Posterior cingulate gyrus (tissue), 11 donors: ENCODE measurements around the gene SPATA1.
"Not testable (repeated sequence)": the region's sequence is repeated elsewhere in the genome, so short reads cannot be mapped to it uniquely, and the experiment has no call there.

ENCODE experiments used
- DNase-seq, 10 donors: peaks; one replicate each; pipeline versions ENCODE4 v3.0.0 to v3.0.0-alpha.2; 2020 to 2021; ENCODE audit warnings: mixed read lengths in 3 of 10
- intact Hi-C: fragments of 100-400 bp; cut with DNase I; formaldehyde crosslinking; loops from one replicate; pipeline ENCODE4 v1.15.1; 2023

Gene SPATA1

DNA sequence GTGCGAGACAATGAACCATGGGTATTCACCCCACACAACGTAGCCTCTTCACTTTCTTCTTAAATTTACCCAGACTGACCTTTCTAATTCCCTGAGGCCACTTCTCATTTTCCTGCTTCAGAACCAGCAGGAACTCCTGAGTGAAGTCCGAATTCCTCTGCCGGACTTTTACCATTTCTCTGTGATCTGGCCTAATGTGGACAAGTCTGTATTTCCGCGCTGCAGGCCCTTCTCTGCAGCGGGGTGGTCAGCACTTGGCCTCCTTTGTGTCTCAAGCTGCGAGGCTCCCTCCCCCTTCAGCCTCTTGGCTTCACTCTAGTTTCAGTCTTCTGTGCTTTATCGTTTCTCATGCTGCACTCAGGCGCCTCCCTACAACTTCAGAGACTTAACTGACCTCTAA, 77.5 kb downstream of the SPATA1 start:
- no peak for DNase-seq
- intact Hi-C loops = no loop called here

DNA sequence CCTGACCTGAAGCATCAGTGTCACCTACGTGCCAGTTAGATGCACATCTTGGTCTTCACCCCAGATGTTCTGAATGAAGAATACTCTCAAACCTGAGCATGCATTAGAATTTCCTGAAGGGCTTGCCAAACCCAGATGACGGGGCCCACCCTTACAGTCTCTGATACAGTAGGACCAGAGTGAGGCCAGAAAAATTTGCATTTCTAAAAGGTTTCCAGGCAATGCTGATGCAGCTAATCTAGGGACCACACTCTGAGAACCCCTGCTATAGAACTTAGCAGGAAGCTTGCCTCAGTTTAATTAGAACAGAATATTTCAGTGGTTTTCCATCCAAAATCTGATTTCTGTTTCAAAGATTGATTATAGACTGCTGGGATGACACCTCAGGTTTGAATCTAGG, 77.9 kb downstream of the SPATA1 start:
- intact Hi-C loops = no loop called here
- no peak for DNase-seq

DNA sequence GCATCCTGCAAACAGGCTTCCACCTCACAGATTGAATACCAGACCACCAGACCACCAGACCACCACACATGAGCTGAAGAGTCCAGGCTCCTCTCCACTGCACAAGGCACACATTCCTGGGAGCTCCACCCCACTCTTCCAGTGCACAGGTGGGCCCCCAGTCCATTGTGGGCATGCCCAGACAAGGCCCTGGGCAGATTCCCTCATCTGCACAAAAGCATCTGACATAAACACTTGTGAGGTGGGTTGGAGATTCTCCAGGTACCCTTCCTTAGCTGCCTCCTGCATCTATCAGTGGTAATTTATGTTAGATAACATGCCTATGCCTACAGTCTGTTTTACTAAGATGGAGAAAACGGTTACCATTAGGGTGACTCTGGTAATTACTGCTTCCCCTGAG, 79.6 kb downstream of the SPATA1 start:
- intact Hi-C loops = no loop called here
- no peak for DNase-seq

DNA sequence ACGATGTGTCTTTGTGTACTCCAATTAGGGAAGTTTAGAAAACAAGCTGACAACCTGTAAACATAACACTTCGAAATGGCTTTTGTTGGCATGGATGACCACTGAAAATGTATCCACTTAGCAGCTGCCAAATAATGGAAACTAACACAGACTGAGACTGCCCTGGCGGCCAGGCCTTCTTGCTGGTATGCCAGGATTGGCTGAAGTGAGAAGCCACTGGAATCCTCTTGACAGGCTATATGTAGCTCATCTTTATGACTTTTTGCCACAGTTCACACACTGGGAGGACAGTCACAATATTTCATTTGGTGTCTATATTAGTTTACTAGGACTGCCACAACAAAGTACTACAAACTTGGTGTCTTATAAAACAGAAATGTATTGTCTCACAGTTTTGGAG, 80.9 kb downstream of the SPATA1 start:
- no peak for DNase-seq
- intact Hi-C loops = no loop called here

DNA sequence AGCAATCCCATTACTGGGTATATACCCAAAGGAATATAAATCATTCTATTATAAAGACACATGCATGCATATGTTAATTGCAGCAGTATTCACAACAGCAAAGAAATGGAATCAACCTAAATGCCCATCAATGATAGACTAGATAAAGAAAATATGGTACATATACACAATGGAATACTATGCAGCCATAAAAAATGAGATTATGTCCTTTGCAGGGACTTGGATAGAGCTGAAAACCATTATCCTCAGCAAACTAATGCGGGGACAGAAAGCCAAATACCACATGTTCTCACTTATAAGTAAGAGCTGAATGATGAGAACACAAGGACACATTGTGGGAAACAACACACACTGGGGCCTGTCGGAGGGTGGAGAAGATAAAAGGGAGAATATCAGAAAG, 88.8 kb downstream of the SPATA1 start:
- intact Hi-C loops, DNase-seq: not testable (repeated sequence)

DNA sequence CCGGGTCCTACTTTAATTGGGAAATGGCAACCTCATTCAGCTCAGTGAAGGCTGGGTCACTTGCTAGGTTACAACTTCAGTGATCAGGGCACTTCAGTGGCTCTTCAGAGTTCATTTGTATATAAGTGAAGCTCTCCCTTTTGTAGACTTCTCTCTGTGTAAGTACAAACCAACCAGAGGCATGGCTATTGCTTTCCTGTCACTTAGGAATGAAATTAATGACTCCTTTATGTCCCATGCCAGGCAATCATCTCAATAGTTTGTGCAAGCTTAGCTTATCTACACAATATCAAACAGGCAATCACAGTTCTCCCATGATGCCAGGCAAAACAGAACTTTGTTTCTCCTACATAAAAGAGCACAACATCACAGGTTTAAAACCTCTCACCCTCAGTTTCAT, 90.8 kb downstream of the SPATA1 start:
- intact Hi-C loops = no loop called here

DNA sequence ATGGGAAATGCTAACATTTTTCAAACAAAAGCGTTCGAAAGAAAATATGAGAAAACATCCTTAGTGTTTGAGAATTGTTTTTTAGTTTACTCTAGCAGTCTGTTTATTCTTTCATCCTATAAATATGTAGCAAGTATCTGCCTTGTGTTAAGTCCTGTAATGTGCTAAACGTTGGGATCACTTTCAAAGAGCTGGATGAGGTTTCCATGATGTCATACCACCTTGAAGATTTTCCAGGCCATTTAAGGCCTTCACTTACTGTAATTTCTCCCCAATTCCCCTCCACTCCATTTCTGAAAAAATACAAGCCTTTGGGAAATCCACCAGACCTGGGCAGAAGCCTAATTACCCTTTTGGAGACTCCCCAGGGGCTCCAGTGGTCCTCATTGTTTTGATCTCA, 92.2 kb downstream of the SPATA1 start:
- DNase-seq = no peak
- intact Hi-C loops = no loop called here

More for the DNA sequence above, 90.8 kb downstream of the SPATA1 start:
- no peak for DNase-seq

DNA sequence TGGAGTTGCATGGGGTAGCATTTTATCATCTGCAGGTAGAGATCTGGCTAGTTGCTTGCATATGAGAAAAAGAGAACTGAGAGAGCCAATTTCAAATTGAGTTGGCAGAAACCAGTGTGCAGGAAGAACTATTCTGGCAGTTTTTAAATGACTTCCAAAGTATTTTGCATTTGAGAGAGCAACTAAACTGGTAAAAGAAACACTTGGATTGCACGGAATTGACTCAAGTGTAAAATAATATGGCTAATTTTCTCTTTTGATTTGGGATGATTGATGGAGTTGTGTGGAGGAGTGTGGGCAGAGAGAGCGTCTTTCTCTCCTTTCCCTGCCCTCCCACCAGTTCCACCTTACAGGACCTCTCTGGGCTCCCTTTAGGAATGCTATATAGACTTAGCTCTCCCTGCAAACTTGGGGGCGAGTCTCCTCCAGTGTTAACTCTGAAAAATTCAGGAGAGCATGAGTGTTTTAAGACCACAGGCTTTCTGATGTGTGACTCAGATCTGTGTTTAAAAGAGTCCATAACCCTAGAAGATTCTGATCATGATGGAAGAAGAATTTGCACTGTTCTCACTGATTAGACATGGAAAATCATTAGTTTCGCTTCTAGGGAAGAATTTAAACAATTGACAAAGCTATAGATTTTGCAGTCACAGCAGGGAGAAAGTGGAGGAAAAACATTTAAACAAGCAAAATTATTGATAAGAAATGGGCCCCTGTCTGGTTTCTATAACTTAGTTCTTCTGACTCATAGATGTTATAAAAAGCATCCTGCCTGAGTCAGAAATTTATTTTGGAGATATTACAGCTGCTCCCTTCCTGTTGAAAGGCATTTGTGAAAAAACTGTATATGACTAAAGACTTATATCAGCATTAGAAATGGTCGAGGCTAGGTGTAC, 92.9 kb downstream of the SPATA1 start:
- intact Hi-C loops = no loop called here
- no peak for DNase-seq

DNA sequence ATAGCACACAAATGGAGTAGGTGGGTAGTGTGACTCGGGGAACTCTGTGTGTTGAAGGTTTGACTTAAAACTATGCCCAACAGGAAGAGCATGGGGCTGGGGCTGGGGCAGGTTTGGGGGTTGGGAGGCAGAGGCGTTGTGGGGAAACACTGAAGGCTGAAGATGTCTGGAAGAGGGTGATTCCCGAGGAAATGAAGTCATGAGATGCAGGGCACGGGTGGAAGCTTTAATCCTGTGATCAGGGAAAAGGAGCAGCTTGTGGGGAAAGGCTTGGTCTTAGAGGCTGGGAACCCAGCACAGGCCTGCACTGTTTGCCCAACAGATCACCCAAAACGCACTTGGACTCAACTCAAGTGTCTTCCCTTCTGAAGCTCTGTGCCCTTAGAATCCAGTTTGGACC, 94.6 kb downstream of the SPATA1 start:
- intact Hi-C loops = no loop called here

DNA sequence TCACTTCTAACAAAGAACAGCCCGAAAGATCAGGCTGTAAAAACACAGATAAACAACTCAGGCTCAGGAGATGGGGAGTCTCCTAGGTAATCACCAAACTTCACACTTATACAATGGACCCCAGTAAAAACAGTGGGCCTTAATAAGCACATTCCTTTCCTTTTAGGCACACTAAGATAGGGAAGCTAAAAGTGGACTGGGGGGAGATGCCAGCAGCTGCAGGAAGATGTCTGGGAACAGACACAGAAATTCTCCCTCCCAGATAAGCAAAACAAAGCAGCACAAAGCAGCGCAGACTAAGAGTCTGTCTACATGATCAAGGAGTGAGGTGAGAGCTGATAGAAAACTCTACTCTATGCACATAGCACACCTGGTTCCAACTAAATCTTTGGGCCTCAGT, 97.0 kb downstream of the SPATA1 start:
- no peak for DNase-seq
- intact Hi-C loops = no loop called here

More for the DNA sequence above, 94.6 kb downstream of the SPATA1 start:
- no peak for DNase-seq

DNA sequence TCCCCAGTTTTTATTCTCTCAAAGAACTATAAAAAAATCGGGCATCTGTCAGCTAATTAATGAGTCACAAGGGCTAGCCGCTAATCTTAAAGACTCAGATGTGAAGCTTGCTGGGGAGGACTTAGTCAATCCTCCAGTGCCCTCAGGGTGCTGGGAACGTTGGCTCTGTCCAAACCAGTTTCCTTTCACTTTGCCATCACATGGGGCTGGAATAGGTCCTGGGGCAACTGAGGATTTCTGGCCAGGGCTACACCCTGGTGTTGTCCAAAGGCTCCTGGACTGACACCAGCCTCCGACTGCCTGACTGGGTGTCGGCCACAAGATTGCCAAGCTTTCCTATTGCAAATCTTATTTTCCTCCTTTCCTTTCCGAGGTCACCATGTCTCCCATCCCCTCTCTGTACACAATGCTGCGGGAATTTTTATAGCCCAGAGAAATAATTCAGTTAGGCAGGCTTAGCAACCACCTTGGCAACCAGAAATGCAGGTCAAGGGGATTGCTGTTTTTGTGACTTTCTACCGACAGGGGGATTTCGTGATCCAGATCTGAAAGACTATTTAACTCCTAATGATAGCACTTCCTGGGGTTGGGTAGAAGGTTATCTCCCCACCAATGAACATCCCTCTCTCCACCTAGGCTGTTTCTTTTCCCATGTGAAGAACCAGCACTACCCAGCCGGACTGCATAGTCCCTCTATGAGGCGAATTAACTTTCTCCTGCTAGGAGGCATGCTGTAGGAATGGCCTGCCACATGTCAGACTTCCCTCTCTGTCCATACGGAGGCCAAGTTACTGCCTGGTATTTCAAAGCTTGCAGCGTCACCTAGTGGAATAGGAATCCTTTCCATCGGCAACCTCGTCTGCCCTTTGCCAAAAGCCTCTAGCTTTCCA, 98.0 kb downstream of the SPATA1 start:
- intact Hi-C loops = no loop called here

DNA sequence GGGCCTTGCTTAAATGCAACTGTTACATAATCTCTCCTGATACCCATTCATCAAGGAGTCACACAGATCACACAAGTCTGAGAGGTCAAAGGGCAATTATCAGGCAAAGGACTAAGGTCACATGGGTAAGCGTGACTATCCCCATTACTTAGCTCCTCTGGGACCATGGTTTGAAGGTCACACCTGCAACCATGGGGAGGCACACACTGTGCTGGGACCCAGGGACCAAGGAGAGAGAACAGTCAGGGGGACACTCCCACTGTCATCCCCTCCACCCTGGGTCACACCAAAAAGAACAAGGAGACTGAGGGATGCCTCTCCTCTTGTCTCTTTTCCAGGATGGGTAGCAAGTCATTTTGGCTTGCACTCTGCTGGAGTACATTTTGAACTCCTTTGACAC, 99.0 kb downstream of the SPATA1 start:
- intact Hi-C loops = no loop called here
- no peak for DNase-seq

More for the DNA sequence above, 98.0 kb downstream of the SPATA1 start:
- peak in 2 of 10 donors; percentile 66 to 82 for DNase-seq

DNA sequence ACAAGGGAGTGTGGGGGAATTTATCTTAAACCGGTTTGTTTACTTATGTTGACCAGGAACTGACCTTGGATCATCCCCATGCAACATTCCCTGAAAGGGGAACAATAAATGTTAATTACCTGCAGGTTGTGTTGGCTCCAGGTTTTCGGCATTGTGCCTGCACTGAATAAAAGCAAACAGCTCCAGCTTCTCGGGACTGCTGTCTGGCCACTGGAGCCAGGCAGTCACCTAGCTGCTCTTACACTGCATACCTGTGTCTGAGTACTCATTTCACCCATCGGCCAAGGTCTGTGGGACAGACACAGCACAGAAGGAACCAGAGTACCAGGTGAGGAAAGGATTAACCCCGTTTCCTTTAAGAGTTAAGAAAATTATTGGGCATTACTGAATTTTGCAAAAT, 100.8 kb downstream of the SPATA1 start:
- intact Hi-C loops = no loop called here
- DNase-seq = no peak

DNA sequence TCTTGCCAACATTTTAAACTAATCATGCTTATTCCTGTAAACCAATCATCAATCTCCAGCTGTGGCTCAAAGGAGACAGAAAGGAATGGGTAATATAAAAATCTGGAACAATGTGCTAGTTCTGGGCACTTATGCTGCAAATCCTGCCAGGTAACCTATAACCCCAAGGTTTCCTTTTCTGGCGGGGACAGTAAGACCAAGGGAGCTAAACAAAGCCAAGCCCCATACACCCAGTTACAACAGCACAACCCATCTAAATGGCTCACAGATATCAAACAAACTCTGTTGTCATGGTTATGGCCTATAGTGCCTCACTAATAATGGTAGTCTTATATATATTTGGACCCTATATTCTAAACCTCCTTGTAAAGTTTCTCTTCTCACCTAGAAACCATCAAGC, 104.9 kb downstream of the SPATA1 start:
- no peak for DNase-seq
- intact Hi-C loops = no loop called here

DNA sequence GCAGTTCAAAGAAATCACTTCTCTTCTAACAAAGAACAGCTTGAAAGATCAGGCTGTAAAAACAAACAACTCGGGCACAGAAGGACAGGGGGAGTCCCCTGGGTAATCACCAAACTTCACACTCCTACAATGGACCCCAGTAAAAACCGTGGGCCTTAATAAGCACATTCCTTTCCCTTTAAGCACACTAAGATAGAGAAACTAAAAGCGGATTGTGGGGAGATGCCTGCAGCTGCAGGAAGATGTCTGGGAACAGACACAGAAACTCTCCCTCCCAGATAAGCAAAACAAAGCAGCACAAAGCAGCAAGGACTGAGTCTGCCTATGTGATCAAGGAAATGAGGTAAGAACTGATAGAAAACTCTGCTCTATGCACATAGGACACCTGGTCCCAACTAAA, 105.6 kb downstream of the SPATA1 start:
- DNase-seq = no peak
- intact Hi-C loops = no loop called here

DNA sequence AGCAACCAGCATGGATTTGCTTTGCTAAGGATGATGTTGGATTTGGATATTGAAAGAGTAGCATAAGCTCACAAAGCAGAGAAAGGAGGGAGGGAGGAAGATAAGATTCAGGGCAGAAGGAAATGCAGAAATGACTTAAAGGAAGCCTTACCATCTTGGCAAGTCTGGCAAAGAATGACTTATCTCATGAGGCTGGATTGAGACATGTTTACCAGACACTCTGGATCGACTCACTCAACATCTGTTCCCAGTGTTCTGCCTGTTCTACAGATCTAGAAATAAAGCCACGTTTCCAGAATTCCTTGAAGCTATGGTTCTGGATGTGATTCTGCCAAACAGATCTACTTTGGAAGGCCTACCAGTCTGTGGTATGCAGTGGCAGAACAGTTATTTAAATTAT, 106.8 kb downstream of the SPATA1 start:
- intact Hi-C loops = no loop called here
- DNase-seq = no peak

DNA sequence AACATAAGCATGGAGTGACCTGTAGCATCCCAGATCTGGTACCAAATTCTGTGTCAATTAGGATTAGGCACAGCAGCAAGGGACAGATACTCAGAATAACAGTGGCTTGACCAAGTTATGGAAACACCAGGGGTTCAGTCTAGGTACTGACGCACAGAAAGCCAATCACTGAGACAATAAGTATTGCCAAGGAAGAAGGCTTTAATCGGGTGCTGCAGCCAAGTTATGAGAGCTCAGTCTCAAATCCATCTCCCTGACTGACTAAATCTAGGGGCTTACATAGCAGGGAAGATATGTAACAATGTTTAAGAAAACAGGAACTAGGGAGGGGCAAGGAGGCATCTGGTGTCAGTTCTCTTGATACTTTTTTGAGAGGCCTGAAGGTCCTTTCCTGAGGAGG, 107.7 kb downstream of the SPATA1 start:
- intact Hi-C loops = no loop called here
- DNase-seq = no peak

DNA sequence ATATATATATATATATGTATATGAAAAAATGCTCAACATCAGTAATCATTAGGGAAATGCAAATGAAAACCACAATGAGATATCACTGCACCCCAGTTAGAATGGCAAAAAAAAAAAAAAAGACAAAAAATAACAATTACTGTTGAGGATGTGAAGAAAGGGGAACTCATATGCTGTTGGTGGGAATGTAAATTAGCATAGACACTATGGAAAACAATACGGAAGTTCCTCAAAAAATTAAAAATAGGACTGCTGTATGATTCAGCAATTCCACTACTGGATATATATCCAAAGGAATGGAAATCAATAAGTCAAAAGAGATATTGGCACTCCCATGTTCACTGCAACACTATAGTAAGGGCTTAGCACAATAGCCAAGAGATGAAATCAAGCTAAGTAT, 109.6 kb downstream of the SPATA1 start:
- DNase-seq = no peak
- intact Hi-C loops = no loop called here
